HG02840 (cell line): ENCODE results near the gene FAM162B.
"Not testable (repeated sequence)": the region's sequence is repeated elsewhere in the genome, so short reads cannot be mapped to it uniquely, and the experiment has no call there.

Experiments
- ATAC-seq: cut with Tn5 transposase; IDR thresholded peaks from one replicate; pipeline ENCODE4 v1.9.1; 2021; ENCODE audit warnings: mild to moderate bottlenecking, moderate library complexity, moderate number of reproducible peaks; ENCODE audit not compliant: unreplicated experiment, low FRiP score

The FAM162B gene

DNA sequence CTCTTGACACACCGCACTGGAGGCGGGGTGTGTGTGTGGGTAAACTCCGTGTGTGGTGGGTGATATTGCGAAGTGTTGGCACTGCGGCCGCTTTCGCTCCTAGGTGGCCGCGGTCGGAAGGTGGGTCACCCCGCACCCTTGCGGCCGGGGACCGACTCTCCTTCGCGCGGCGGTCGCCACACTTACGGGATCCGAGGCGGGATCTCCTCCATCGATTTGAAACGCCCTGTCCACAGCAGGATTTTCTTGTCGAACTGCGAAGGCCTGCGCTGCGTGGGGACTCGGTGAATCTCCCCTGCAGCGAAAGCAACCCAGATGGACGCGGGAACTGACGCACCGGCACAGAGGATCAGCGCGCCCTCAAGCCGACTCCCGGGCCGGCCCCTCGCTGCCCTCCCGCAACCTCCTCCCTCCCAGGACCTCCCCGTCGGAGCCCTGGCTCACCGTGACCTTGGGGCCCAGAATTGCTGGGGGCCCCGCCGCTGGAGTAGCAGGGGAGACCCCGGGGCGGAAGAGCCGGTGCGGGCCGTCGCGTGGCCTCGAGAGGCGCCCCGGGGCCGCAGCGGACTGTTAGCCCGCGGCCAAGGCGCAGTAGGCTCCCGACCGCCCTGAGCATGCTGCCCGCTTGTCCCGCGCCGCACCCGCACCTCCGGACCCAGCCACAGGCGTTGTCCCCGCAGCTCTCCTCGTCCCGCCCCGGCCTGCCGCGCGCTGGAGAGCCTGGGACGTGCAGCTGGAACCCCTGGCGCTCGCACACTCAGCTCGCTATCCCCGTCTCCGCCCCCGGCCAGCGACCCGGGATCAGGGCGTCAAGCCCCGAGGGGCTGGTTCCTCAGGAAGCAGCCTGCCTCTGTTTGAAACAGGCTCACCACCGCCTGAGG is at the start of gene FAM162B:
Gene FAM162B, minus strand, starts transcription at position 759 of the 881 bp plus-strand sequence. Its CDS starts 143 bp downstream, at position 616.
- no peak for ATAC-seq

- no peak for ATAC-seq
Observed at GRCh38 chr6:116812051-116812650, 46.6 kb upstream of the FAM162B start.

DNA sequence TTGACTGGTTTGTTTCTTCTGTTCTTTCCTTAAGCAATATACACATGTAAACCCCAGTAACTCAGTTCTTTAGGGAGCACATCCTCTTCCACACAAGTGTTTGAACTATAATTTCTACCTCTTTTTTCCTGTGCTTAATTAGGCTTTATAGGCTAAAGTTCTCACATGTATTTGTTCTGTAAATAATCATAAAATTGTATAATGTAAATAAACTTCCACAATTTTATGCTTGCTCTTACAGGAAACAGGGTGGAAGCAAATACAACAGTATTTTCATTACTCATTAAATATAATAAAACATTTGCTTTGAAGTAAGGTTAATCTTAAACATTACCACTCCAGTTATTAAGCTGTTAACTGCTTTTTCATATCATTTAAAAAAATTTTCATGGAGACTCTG is 36.5 kb upstream of the FAM162B start:
- no peak for ATAC-seq

- no peak for ATAC-seq
Observed at GRCh38 chr6:116799945-116800344, 34.4 kb upstream of the FAM162B start.

- no peak for ATAC-seq
Observed at GRCh38 chr6:116797585-116797984, 32.1 kb upstream of the FAM162B start.

- ATAC-seq: no peak
Observed at GRCh38 chr6:116793224-116793623, 27.7 kb upstream of the FAM162B start.

DNA sequence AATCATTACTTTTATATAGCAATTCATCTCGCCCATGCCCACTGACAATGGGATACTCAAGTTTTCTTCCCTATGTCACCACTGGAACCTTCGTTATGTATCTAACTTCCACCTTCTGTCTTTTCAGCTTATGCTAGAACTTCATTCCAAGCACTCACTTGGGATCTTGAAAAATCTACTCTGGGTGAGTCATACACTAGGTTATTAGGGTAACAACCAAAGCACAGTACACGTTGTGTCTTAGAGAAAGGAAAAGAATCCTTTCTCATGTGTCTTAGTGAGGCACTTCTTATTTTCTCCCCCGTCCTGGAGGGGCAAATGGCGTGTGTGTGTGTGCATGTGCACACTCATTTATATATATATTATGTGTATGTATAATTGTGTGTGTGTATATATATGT is 18.3 kb upstream of the FAM162B start:
- ATAC-seq: no peak

- no peak for ATAC-seq
Observed at GRCh38 chr6:116779573-116780164, 14.2 kb upstream of the FAM162B start.

DNA sequence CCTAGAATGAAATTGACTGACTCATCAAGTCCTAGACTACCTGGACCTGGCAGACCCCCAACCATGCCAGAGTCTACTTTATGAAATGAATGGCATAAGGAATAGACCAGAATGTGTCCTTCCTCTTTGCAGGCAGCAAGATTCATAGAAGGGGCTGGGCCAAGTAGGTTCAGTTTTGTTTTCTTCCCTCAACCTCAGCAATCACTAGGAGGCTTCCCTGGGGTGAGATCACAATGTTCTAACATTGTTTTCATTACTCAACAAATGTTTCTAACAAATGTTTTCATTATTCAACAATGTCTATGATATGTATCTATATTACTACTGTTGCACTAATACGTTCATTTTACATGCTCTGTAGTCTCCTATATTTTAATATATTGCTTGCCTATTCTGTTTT is 8.4 kb upstream of the FAM162B start:
- ATAC-seq: no peak

- no peak for ATAC-seq
Observed at GRCh38 chr6:116772450-116772849, 6.9 kb upstream of the FAM162B start.

- no peak for ATAC-seq
Observed at GRCh38 chr6:116767715-116768114, 2.2 kb upstream of the FAM162B start.

DNA sequence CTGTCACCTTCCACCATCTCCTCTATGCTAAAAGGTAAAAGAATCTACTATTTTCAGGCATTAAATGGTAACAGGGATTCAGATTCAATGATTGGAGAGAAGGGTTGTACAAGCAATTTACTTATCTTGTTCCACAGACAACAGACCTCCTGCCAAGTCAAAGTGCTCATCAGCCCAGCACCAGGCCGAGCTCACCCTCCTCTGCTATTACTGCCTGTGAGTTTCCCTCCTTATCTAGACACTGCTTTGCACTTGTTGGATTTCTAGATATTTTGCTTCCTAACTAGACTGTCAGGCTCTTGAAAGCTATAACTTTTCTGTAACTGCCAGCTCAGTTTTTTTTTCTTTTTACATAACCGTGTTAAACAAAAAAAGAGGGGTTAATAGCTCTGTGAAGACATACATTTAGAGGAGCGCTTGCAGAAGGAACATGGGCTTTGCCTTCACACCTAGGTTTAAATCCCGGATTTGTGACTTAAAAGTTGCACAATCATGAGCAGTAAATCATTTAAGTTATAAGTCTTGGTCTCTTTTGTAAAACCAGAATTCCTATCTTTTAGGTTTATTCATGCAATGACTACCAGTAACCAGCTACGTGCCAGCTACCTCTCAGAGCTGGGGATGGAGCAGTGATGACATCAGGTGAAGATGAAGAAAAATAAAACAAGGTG is 1.1 kb upstream of the FAM162B start:
- no peak for ATAC-seq

DNA sequence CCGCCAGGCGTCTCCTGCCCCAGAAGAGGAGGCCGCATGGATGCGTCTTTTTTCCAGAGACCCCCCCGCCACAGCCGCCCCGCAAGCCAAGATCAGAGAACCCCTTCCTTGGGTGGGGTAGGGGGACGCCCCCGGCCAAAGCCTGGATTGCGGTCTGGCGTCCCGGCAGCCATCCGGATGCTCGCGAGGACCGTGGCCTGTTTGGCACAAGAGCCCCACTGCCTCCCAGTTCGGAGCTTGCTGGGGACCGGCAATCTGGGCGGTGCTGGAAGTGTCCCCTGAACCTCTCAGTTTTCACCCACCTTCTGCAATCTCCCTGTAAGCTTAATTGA is 924 bp downstream of the FAM162B start:
- ATAC-seq: no peak

DNA sequence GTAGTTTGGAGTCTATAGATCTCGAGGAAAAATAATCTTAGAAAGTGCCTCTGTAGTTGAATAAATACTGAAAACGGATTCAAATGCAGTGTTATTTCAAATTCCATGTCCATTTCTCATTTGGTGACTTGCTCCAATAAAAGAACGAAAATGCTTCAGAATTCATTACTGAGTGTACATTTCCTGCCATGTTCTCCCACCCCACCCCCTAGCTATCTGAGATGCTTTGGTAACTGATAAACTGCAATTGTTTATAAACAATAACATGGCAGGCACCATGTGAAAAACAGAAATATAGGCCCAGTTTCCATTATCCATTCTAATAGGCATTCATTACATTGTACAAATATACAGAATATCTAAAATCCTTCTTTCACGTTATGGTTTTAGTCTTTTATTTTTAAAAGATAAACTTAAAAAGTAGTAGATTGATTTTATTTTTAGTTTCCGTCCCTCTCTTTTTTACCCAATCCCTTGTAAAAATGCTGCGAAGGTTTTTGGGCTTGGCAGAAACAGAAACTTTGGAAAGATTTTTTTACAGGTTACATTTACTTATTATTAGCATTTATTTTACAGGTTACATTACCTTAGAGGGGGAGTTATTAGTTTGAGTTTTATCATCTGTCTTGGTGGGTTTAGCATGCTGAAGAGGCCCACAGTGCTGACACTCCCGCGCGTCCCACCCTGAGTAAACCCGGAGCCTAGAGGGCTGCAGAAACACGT is 1.5 kb downstream of the FAM162B start:
- ATAC-seq: no peak

DNA sequence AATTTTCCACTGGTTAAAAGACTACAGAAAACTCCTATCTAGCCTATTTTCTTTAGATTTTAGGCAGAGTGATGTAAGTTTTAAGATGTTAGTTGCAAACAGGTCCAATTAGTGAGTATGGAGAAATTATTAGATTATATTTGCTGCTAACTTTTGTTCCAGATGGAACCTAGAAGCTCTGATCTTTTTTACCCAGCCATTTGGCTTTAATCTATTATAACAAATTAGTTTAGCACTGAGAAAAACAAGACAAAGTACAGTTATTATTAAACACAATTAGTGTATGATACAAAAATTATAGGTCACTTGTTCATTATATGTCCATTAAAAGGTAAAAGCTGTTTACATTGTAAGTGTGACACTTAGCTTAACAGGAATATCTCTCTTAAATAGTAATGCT is 2.5 kb downstream of the FAM162B start:
- ATAC-seq: no peak

DNA sequence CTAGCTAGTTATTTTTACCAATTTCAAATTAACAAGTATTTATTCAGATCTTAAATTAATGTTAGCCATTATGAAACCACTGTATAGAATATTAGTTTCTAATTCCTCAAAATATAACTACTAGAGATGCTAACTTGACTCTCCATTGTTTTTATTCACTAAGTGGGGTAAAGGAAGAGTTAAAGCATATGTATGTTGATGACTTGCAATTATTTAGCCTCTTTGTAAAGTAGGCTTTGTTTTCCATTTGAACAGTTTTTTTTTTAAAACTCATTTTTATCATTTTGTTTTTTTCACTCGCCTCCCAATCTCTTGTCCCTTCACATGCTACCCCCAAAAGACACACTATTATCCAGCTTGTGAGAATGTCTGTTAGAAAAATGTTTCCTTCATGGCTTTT is 3.3 kb downstream of the FAM162B start:
- ATAC-seq: no peak

- no peak for ATAC-seq
Observed at GRCh38 chr6:116761779-116762178, 3.7 kb downstream of the FAM162B start.

DNA sequence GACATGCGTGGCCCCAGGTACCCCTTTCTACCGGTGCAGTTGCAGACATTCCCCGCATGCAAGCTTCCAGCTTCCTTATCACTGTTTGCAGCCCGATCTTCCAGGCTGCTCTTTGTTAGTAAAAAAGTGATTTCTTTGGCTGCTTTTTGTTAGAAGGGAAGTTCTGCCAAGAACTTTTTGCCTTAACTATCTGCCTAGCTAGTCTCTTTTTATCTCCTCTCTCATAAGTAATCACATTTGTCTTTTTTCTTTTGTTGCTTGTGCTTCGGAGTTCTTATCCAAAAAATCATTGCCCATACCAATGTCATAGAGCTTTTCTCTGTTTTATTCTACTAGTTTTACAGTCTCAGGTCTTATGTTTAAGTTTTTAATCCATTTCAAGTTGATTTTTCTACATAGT is 20.3 kb downstream of the FAM162B start:
- ATAC-seq: no peak

DNA sequence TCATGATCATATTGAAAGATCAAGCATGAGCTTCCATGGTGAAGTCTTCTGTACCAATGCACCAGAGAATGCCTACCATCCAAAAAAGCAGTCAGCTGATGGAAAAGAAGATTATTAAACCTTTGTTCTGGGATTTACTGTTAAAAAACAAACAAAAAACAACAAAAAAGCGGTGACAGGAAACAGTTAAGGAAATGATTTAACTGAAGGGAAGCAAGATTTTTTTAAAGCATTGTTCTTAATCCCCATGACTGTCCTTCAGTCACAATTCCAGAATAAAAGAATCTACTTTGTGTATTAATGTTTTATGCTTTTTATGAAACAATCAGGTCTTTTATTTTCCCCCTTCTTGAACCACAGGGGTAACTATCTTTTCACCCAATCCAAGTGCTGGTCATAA is 23.9 kb downstream of the FAM162B start:
- no peak for ATAC-seq

DNA sequence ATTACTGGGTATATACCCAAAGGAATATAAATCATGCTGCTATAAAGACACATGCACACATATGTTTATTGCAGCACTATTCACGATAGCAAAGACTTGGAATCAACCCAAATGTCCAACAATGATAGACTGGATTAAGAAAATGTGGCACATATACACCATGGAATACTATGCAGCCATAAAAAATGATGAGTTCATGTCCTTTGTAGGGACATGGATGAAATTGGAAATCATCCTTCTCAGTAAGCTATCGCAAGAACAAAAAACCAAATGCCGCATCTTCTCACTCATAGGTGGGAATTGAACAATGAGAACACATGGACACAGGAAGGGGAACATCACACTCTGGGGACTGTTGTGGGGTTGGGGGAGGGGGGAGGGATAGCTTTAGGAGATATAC is 25.0 kb downstream of the FAM162B start:
- not testable (repeated sequence) for ATAC-seq

- no peak for ATAC-seq
Observed at GRCh38 chr6:116737004-116737403, 28.5 kb downstream of the FAM162B start.
